Mucosa of descending colon (tissue), 3 donors: ENCODE data around the gene RGS7. TPM values are rescaled to one million over a fixed set of nuclear protein-coding genes. Genes with fewer than 3 reads are reported as not detected.

Experiments
- ATAC-seq: fragments of 200-7000 bp; cut with Tn5 transposase; one replicate; pipeline ENCODE4 v1.9.1; 2020; ENCODE audit warnings: mild to moderate bottlenecking, moderate library complexity
- DNase-seq, 3 donors: peaks; one replicate each; pipeline ENCODE4 v3.0.0-alpha.2; 2020
- H3K36me3 ChIP-seq: fragments of 200-600 bp; one replicate; pipeline ENCODE4 v1.8.0; 2021; ENCODE audit warnings: low read depth, mild to moderate bottlenecking
- H3K4me1 ChIP-seq: fragments of 200-600 bp; one replicate; pipeline ENCODE4 v1.8.0; 2021; ENCODE audit warnings: low read depth, mild to moderate bottlenecking
- H3K4me3 ChIP-seq: fragments of 200-600 bp; one replicate; pipeline ENCODE4 v1.8.0; 2021; ENCODE audit warnings: mild to moderate bottlenecking
- H3K9me3 ChIP-seq: fragments of 200-600 bp; one replicate; pipeline ENCODE4 v1.8.0; 2021; ENCODE audit warnings: mild to moderate bottlenecking
- intact Hi-C, 2 donors: fragments of 100-400 bp; cut with DNase I in 1 of 2; cut with micrococcal nuclease in 1 of 2; formaldehyde crosslinking; loops; one replicate each; pipeline versions ENCODE4 v1.11.0 to v1.11.1; 2022; cut with DNase I, micrococcal nuclease
- total RNA-seq, 3 donors: library from RNA; stranded (reverse); fragmentation: NEBNext Ultra II Directional in 2 of 3; extraction: Animal tissue kit (Norgen Biotek cat#: 25700) in 2 of 3; gene quantifications; one replicate each; pipeline versions ENCODE4 v1.2.1 to v1.2.4, GENCODE V29; 2021 to 2023
- TF ChIP-seq, protein P1 (sequence below): fragments of 200-600 bp; IDR thresholded peaks from one replicate; pipeline ENCODE4 v1.8.0; 2022; ENCODE audit warnings: antibody characterized with exemption, mild to moderate bottlenecking
- donor health status: DM: no; HTN: no; CAD: no; lungs with moderate emphysema.
- donor health status: DM: no; HTN: no; CAD: no.
- donor health status: DM: no; HTN: yes; CAD: no.

The RGS7 gene
- total RNA-seq, 3 donors from 2014 or later, result 0.51 TPM; not detected in 2

DNA sequence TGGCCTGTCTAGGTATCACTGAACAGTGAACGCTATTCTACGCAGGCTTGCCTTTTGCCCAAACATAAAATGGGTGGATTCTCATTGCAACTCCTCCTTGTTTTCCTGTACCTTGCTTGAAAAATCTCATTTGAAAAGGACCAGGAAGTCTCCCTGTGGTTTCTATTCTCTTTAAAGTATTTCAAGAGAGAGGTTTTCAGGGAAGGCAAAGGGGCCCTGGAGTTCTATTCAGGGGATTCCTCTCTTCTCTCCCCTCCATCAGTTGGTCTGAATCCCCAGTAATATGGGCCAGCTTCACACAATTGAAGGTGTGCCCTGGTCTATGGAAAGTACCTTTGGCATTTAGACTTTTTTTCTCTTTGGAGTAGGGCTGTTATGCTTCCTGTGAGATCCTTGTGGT is 311.3 kb downstream of the RGS7 start:
- TF ChIP-seq, protein P1, sequence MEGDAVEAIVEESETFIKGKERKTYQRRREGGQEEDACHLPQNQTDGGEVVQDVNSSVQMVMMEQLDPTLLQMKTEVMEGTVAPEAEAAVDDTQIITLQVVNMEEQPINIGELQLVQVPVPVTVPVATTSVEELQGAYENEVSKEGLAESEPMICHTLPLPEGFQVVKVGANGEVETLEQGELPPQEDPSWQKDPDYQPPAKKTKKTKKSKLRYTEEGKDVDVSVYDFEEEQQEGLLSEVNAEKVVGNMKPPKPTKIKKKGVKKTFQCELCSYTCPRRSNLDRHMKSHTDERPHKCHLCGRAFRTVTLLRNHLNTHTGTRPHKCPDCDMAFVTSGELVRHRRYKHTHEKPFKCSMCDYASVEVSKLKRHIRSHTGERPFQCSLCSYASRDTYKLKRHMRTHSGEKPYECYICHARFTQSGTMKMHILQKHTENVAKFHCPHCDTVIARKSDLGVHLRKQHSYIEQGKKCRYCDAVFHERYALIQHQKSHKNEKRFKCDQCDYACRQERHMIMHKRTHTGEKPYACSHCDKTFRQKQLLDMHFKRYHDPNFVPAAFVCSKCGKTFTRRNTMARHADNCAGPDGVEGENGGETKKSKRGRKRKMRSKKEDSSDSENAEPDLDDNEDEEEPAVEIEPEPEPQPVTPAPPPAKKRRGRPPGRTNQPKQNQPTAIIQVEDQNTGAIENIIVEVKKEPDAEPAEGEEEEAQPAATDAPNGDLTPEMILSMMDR, result no peak
- Histone ChIP-seq H3K36me3 (no peaks in the 10 kb centered on the region), H3K9me3 (no peaks in the 10 kb centered on the region), H3K4me3 (no peak overlapping the region), H3K4me1 (no peaks in the 10 kb centered on the region)
- ATAC-seq (no peak), DNase-seq (no peak)
- intact Hi-C loops, result no loop called here

DNA sequence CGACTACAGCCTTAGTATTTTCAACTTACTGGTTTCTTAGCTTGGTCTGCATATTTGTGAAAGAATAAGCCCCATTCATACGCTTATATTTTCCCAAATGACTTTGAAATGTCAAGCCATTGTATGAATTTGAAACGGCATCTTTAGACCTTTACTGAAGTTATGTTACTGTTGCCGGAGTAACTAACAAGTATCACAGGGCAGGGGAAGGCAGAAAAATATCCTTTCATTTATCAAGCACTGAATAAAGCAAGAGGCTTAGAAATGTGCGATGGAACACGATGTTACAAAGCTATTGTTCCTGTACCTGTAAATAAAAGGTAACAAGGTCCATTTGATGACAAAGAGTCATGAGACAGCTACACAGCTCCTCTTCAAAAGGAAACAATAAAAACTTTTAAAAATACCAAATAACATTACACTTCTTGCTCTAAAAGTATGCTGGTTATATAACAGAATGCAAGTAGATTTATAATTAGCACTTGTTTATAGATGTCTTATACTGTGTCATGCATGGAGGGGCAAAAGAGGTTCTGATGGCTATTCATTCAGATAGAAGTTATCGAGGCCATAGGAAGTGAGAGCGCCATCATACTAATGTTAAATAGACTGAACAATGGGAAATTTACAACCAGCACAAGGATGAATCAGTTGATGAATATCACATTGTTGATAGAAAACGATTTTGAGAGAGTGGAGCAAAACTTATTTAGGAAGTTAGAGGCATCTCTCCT is 322.6 kb downstream of the RGS7 start:
- no peaks in the 10 kb centered on the region for H3K4me1 ChIP-seq
- no peak for DNase-seq
- no peak for ATAC-seq
- H3K4me3 ChIP-seq, result no peak overlapping the region
- no peaks in the 10 kb centered on the region for H3K36me3 ChIP-seq
- TF ChIP-seq, protein P1, result no peak
- intact Hi-C loops, result no loop called here
- H3K9me3 ChIP-seq, result no peaks in the 10 kb centered on the region

DNA sequence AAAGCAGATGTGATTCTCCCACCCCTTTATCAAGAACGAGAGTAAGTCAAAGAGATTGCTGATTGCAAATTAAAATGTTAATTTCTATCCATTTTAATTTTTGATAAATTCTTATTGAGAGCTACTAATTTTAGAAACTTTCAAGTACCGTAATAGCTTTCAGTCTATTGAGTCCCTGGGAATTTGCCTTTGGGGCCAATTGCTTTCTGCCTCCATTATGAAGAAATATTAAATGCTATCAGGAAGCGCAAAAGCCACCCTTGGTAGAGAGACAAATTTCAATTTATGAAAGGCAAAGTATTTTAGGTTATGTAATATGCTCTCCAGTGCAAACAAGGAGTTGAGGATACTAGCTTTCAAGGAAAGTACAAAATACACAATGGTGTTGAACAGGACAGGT is 332.2 kb downstream of the RGS7 start:
- H3K4me3 ChIP-seq, result no peak overlapping the region
- ATAC-seq (no peak), DNase-seq (no peak)
- no peaks in the 10 kb centered on the region for H3K36me3 ChIP-seq
- no peaks in the 10 kb centered on the region for H3K4me1 ChIP-seq
- intact Hi-C loops, result no loop called here
- TF ChIP-seq, protein P1, result no peak
- H3K9me3 ChIP-seq, result no peaks in the 10 kb centered on the region

DNA sequence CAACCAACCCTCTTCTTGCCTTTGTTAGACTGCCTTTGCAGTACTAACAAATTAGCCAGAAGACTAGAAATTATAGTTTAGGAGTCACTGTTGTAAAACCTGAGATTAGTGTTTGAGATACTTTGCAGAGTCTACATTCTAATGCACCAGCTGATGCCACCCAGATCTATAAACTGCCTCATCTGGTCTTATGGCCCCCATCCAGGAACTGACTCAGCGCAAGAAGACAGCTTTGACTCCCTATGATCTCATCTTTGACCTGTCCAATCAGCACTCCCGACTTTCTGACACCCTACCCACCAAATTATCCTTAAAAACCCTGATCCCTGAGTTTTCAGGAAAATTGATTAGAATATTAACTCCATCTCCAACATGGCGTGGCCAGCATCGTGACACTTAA is 334.6 kb downstream of the RGS7 start:
- TF ChIP-seq, protein P1, result no peak
- Histone ChIP-seq H3K4me1 (no peaks in the 10 kb centered on the region), H3K9me3 (peaks cover 10% of the 10 kb centered on the region), H3K36me3 (no peaks in the 10 kb centered on the region), H3K4me3 (no peak overlapping the region)
- ATAC-seq (no peak), DNase-seq (no peak)
- intact Hi-C loops, result no loop called here

DNA sequence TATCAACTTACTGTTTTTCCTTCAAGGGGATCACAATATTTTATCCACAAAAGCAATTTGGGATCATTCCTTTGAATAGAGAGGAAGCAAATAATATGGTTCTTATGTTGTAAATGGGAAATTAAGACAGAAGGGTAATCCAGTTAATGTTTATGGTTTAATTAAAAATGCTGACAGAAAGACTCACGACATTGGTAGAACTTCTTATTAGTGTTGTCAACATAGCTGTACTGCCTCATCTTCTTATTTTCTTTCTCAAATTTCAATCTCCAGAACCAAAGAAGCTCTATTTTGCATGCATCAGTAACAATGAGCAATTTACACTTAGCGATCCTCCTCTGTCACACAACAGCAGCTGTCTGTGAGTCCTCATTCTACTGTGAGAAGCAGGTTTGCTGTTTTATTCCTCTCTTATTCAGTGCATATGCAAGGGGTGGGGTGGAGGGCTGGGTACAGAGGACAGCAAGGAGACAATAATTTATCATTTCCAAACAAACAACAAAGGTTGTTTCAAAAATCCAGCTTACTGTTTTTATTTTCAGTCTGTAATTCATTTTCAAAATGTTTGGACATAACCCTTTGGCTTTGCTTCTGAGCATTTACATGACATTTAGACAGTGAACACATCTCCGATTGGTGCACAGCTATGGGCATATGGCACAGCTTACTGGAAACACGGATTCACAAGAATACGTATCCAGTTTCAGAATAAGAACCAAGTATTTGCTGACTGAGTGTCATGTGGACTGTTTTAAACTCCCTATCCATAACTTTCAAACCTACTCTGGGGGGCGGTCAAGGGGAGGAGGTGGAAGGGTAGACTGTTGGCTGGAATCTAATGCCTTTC is 335.9 kb downstream of the RGS7 start:
- ATAC-seq (no peak), DNase-seq (no peak)
- intact Hi-C loops, result no loop called here
- Histone ChIP-seq H3K4me3 (no peak overlapping the region), H3K9me3 (peaks cover 13% of the 10 kb centered on the region), H3K4me1 (no peaks in the 10 kb centered on the region), H3K36me3 (no peaks in the 10 kb centered on the region)
- TF ChIP-seq, protein P1, result no peak
